ENCODE results near the gene NEDD4.
"Not testable (repeated sequence)": the region's sequence is repeated elsewhere in the genome, so short reads cannot be mapped to it uniquely, and the experiment has no call there.

The NEDD4 gene

GRCh38 chr15:55959744-55960447, 33.5 kb downstream of the NEDD4 start:
- H3K4me3 ChIP-seq (IDR thresholded peaks at IDR 0.05; ENCODE audit: insufficient read depth, low read depth, low read length) = no peak overlapping the region

GRCh38 chr15:55958349-55958748, 35.1 kb downstream of the NEDD4 start:
- Histone ChIP-seq H3K4me2 (no peak overlapping the region), H3K79me2 (ENCODE audit: insufficient read depth, low read depth) (no peaks in the 10 kb centered on the region), H3K27ac (no peak overlapping the region), H3K4me1 (ENCODE audit: low read depth, poor library complexity, severe bottlenecking) (no peaks in the 10 kb centered on the region), H4K20me1 (ENCODE audit: insufficient read depth) (no peaks in the 10 kb centered on the region), H3K36me3 (ENCODE audit: insufficient read depth) (no peaks in the 10 kb centered on the region), H3K4me3 (IDR thresholded peaks at IDR 0.05; ENCODE audit: insufficient read depth, low read depth, low read length) (no peak overlapping the region), H3K27me3 (ENCODE audit: insufficient read depth, low read depth) (no peaks in the 10 kb centered on the region), H3K9ac (no peak overlapping the region), H2AFZ (ENCODE audit: low read depth) (no peak overlapping the region)
- TF ChIP-seq CTCF (conservative IDR thresholded peaks at IDR 0.05; ENCODE audit: low read depth, low read length) = no peak

More at GRCh38 chr15:55959744-55960447, 33.5 kb downstream of the NEDD4 start:
- no peaks in the 10 kb centered on the region for H3K27me3 ChIP-seq (ENCODE audit: insufficient read depth, low read depth)
- no peak overlapping the region for H3K9ac ChIP-seq
- H3K4me1 ChIP-seq (ENCODE audit: low read depth, poor library complexity, severe bottlenecking) = no peaks in the 10 kb centered on the region
- no peak overlapping the region for H3K27ac ChIP-seq
- no peak for TF ChIP-seq CTCF (conservative IDR thresholded peaks at IDR 0.05; ENCODE audit: low read depth, low read length)
- no peak overlapping the region for H3K4me2 ChIP-seq
- no peaks in the 10 kb centered on the region for H3K36me3 ChIP-seq (ENCODE audit: insufficient read depth)
- H3K79me2 ChIP-seq (ENCODE audit: insufficient read depth, low read depth) = no peaks in the 10 kb centered on the region
- no peak overlapping the region for H2AFZ ChIP-seq (ENCODE audit: low read depth)
- H4K20me1 ChIP-seq (ENCODE audit: insufficient read depth) = no peaks in the 10 kb centered on the region

DNA sequence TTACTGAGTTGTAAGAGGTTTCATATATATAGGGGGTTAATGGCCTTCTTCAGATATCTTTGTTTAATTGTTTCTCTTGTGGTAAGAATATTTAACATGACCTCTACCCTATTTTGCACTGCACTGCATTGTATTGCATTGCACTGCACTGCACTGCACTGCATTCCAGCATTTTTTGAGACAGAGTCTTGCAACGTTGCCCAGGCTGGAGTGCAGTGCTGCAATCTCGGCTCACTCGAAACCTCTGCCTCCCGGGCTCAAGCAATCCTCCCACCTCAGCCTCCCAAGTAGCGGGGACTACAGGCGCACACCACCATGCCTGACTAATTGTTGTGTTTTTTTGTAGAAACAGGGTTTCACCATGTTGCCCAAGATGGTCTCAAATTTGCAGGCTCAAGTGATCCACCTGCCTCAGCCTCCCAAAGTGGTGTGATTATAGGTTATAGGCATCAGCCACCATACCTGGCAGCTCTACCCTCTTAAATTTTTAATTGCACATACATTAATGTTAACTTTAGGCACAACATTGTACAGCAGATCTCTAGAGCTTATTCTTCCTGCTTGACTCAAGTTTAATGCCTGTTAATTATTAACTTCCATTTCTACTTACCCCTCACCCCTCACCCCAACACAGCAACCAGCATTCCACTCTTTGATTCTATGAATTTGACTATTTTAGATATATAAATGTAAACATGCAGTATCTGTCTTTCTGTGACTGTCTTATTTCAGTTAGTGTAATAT, 38.4 kb downstream of the NEDD4 start:
- H3K4me3 ChIP-seq (IDR thresholded peaks at IDR 0.05; ENCODE audit: insufficient read depth, low read depth, low read length) = no peak overlapping the region
- no peak overlapping the region for H3K27ac ChIP-seq
- no peaks in the 10 kb centered on the region for H3K4me1 ChIP-seq (ENCODE audit: low read depth, poor library complexity, severe bottlenecking)
- no peaks in the 10 kb centered on the region for H3K79me2 ChIP-seq (ENCODE audit: insufficient read depth, low read depth)
- no peaks in the 10 kb centered on the region for H4K20me1 ChIP-seq (ENCODE audit: insufficient read depth)
- H3K36me3 ChIP-seq (ENCODE audit: insufficient read depth) = no peaks in the 10 kb centered on the region
- no peak overlapping the region for H3K4me2 ChIP-seq
- no peak for TF ChIP-seq CTCF (conservative IDR thresholded peaks at IDR 0.05; ENCODE audit: low read depth, low read length)
- no peak overlapping the region for H3K9ac ChIP-seq
- no peak overlapping the region for H2AFZ ChIP-seq (ENCODE audit: low read depth)
- H3K27me3 ChIP-seq (ENCODE audit: insufficient read depth, low read depth) = no peaks in the 10 kb centered on the region

DNA sequence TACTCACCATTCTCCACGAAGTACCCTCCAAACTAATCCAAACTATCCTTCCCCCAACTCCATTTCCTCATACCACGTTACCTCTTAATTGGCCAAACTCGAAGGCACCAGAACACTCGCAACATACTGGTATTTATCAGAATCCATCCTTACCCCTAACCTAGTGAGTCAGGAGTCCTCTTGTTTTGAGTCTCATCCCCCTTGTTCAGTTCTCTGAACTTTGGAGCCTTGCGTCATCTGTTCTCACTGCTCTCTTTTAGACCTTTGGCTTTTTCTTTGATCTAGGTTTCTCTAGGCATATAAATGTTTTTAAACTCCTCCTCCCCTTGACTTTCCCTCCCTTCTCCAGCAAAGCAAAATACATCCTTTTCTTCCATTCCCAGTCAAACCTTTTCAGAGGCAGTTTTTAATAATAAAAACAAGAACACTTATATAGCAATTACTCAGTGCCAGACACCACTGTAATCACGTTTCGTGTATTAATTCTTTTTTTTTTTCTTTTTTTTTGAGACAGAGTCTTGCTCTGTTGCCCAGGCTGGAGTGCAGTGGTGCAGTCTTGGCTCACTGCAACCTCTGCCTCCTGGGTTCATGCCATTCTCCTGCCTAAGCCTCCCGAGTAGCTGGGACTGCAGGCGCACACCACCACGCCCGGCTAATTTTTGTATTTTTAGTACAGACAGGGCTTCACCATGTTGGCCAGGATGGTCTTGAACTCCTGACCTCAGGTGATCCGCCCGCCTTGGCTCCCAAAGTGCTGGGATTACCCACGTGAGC, 40.7 kb downstream of the NEDD4 start:
- not testable (repeated sequence) for H2AFZ ChIP-seq (ENCODE audit: low read depth); H3K4me2 ChIP-seq; H4K20me1 ChIP-seq (ENCODE audit: insufficient read depth); H3K36me3 ChIP-seq (ENCODE audit: insufficient read depth); H3K27me3 ChIP-seq (ENCODE audit: insufficient read depth, low read depth); H3K79me2 ChIP-seq (ENCODE audit: insufficient read depth, low read depth); H3K9ac ChIP-seq; H3K27ac ChIP-seq; H3K4me3 ChIP-seq (IDR thresholded peaks at IDR 0.05; ENCODE audit: insufficient read depth, low read depth, low read length); H3K4me1 ChIP-seq (ENCODE audit: low read depth, poor library complexity, severe bottlenecking)

DNA sequence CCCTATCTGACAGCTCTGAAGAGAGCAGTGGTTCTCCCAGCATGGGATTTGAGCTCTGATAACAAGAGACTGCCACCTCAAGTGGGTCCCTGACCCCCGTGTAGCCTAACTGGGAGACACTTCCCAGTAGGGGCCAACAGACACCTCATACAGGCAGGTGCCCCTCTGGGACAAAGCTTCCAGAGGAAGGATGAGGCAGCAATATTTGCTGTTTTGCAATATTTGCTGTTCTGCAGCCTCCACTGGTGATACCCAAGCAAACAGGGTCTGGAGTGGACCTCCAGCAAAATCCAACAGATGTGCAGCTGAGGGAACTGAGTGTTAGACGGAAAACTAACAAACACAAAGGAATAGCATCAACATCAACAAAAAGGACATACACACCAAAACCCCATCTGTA, 48.8 kb downstream of the NEDD4 start:
- not testable (repeated sequence) for H3K4me2 ChIP-seq; H3K79me2 ChIP-seq (ENCODE audit: insufficient read depth, low read depth); H3K4me1 ChIP-seq (ENCODE audit: low read depth, poor library complexity, severe bottlenecking); H3K36me3 ChIP-seq (ENCODE audit: insufficient read depth); H3K27ac ChIP-seq; H3K27me3 ChIP-seq (ENCODE audit: insufficient read depth, low read depth); H2AFZ ChIP-seq (ENCODE audit: low read depth); H4K20me1 ChIP-seq (ENCODE audit: insufficient read depth); H3K9ac ChIP-seq; H3K4me3 ChIP-seq (IDR thresholded peaks at IDR 0.05; ENCODE audit: insufficient read depth, low read depth, low read length)
